GM06990 (cell line): Measurements from ENCODE around the gene BMERB1.

Experiments used
- DNase-seq: peaks from one replicate; pipeline ENCODE4 v3.0.0-alpha.2; 2011; ENCODE audit not compliant: insufficient read length; ENCODE audit errors: extremely low read depth
- H3K27me3 ChIP-seq: replicated peaks from 2 replicates; pipeline ENCODE4 v1.6.0; 2011; ENCODE audit warnings: low read length; ENCODE audit not compliant: control insufficient read depth, insufficient read depth
- H3K36me3 ChIP-seq: 2 replicates; pipeline ENCODE4 v1.5.1; 2011; ENCODE audit warnings: low read length; ENCODE audit not compliant: control insufficient read depth, insufficient read depth
- H3K4me3 ChIP-seq: replicated peaks from 2 replicates; pipeline ENCODE4 v1.5.1; 2011; ENCODE audit warnings: low read depth, mild to moderate bottlenecking, control low read depth, low read length
- CTCF ChIP-seq: IDR thresholded peaks from 2 replicates; pipeline ENCODE4 v1.5.1; 2011; ENCODE audit warnings: low read length, control low read depth, mild to moderate bottlenecking, inconsistent platforms; ENCODE audit not compliant: insufficient read depth, poor library complexity, severe bottlenecking

Gene BMERB1

GRCh38 chr16:15513156-15513555, 78.8 kb downstream of the BMERB1 start:
- no peak for TF ChIP-seq CTCF
- H3K27me3 ChIP-seq, result no peaks in the 10 kb centered on the region; the same call in 1 of the 2 replicates
- no peak overlapping the region for H3K4me3 ChIP-seq
- no peak for DNase-seq
- no peaks in the 10 kb centered on the region for H3K36me3 ChIP-seq

GRCh38 chr16:15515992-15516391, 81.6 kb downstream of the BMERB1 start:
- Histone ChIP-seq H3K4me3 (no peak overlapping the region), H3K36me3 (no peaks in the 10 kb centered on the region), H3K27me3 (no peaks in the 10 kb centered on the region)
- TF ChIP-seq CTCF, result no peak
- DNase-seq, result no peak

- no peak for DNase-seq
- Histone ChIP-seq H3K27me3 (no peaks in the 10 kb centered on the region), H3K36me3 (no peaks in the 10 kb centered on the region), H3K4me3 (no peak overlapping the region)
- no peak for TF ChIP-seq CTCF
Observed at GRCh38 chr16:15516609-15517008, 82.2 kb downstream of the BMERB1 start.

- no peak for DNase-seq
- TF ChIP-seq CTCF, result no peak
- H3K27me3 ChIP-seq, result no peaks in the 10 kb centered on the region
- H3K4me3 ChIP-seq, result no peak overlapping the region
- H3K36me3 ChIP-seq, result no peaks in the 10 kb centered on the region
Observed at GRCh38 chr16:15517743-15518377, 83.5 kb downstream of the BMERB1 start.

- no peak for DNase-seq
- no peaks in the 10 kb centered on the region for H3K27me3 ChIP-seq
Observed at GRCh38 chr16:15518381-15519351, 84.3 kb downstream of the BMERB1 start.

More at GRCh38 chr16:15518381-15519351, 84.3 kb downstream of the BMERB1 start:
- Histone ChIP-seq H3K36me3 (no peaks in the 10 kb centered on the region), H3K4me3 (no peak overlapping the region)
- TF ChIP-seq CTCF, result no peak
